Choroid plexus epithelial cell (primary cell): ENCODE measurements around the gene BRD9.
"Not testable (repeated sequence)": the region's sequence is repeated elsewhere in the genome, so short reads cannot be mapped to it uniquely, and the experiment has no call there.

ENCODE experiments used
- DNase-seq: peaks from one replicate; pipeline ENCODE4 v3.0.0-alpha.2; 2010; ENCODE audit warnings: low read depth
- H3K4me3 ChIP-seq: 2 replicates; pipeline ENCODE4 v1.5.1; 2011; ENCODE audit warnings: low read depth, mild to moderate bottlenecking, control low read depth, low read length, moderate library complexity
- CTCF ChIP-seq: conservative IDR thresholded peaks from 2 replicates; pipeline ENCODE4 v1.5.1; 2011; ENCODE audit warnings: low read depth, mild to moderate bottlenecking, control low read depth, inconsistent platforms, low read length, moderate library complexity

BRD9 gene

GRCh38 chr5:852018-852417 lies 40.6 kb downstream of the BRD9 start:
- H3K4me3 ChIP-seq, result no peak overlapping the region
- DNase-seq, result no peak
- TF ChIP-seq CTCF, result no peak

GRCh38 chr5:851553-851952 lies 41.0 kb downstream of the BRD9 start:
- TF ChIP-seq CTCF, result no peak
- no peak overlapping the region for H3K4me3 ChIP-seq
- no peak for DNase-seq

- DNase-seq, result no peak
- no peak for TF ChIP-seq CTCF
- H3K4me3 ChIP-seq, result no peak overlapping the region
Measured at GRCh38 chr5:851076-851475, 41.5 kb downstream of the BRD9 start.

- no peak for DNase-seq
- no peak within 1 kb of the TSS for H3K4me3 ChIP-seq
- no peak for TF ChIP-seq CTCF
Measured at GRCh38 chr5:850511-851006, 42.0 kb downstream of the BRD9 start, which contains the start of gene ZDHHC11. Gene ZDHHC11, minus strand, starts transcription at chr5:850986. Its CDS starts 384 bp downstream, at chr5:850602.

- no peak for DNase-seq
- H3K4me3 ChIP-seq, result no peak overlapping the region
Measured at GRCh38 chr5:849651-850301, 42.8 kb downstream of the BRD9 start.

DNA sequence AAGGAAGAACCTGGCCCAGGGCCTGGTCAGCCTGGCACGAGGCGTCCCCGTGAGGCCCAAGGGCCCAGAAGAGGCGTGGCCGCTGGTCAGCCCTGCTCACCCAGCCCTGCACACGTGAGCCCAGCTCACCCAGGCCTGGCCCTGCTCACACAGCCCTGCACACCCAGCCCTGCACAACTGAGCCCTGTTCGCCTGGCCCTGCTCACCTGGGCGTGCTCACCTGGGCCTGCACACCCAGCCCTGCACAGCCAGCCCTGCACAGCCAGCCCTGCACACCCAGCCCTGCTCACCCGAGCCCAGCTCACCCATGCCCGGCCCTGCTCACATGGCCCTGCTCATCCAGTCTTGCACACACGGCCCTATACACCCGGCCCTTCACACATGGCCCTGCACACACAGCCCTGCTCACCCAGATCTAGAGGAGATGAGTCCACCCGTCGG lies 43.9 kb downstream of the BRD9 start:
- no peak for TF ChIP-seq CTCF
- H3K4me3 ChIP-seq, result no peak overlapping the region
- no peak for DNase-seq

More at GRCh38 chr5:849651-850301, 42.8 kb downstream of the BRD9 start:
- no peak for TF ChIP-seq CTCF

- not testable (repeated sequence) for H3K4me3 ChIP-seq, DNase-seq
Measured at GRCh38 chr5:847736-848135, 44.9 kb downstream of the BRD9 start.

GRCh38 chr5:847212-847611 lies 45.4 kb downstream of the BRD9 start:
- H3K4me3 ChIP-seq, DNase-seq: not testable (repeated sequence)

DNA sequence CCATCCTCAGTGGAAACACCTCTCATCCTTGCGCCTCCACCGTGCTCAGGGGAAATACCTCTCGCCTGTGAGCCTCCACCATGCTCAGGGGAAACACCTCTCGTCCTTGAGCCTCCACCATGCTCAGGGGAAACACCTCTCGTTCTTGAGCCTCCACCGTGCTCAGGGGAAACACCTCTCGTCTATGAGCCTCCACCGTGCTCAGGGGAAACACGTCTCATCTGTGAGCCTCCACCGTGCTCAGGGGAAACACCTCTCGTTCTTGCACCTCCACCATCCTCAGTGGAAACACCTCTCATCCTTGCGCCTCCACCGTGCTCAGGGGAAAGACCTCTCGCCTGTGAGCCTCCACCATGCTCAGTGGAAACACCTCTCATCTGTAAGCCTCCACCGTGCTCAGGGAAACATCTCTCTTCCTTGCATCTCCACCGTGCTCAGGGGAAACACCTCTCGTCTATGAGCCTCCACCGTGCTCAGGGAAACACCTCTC lies 46.0 kb downstream of the BRD9 start:
- not testable (repeated sequence) for H3K4me3 ChIP-seq, DNase-seq

DNA sequence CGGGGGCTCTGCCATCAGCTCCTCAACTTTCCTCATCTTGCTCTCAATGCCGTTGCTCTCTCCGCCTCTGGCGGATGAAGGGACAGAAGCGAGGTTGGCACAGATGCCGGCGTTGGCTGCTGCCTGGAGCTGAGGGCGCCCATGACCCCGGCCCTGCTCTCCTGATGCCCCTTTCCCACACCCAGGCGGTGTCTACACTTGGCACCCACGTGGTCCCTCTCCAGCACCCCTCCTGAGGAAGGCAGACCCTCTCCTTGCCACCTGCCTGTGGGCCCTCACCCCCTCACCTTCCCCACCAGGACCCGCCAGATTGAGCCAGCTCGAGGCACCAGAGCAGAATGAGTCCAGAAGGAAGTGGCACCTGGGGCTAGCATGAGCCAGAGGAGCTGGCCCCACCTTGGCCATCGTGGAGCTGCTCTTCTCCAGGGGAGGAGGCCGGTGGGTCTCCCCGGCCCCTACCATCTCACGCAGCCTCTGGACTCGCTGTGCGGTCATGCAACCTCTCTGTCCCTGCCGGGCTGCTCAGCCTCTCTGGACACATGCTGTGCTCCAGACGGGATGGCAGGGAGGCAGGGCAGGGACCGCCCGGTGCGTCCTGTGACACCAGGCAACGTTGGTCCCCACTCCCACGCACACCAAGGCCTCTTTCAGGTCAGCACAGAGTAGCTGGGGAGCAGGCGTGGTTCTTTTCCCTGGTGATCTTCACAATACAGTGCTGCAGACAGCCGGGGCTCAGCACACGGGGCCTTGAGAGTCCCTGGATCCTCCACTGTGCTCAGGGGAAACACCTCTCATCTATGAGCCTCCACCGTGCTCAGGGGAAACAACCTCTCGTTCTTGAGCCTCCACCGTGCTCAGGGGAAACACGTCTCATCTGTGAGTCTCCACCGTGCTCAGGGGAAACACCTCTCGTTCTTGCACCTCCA lies 46.7 kb downstream of the BRD9 start:
- not testable (repeated sequence) for H3K4me3 ChIP-seq, DNase-seq

DNA sequence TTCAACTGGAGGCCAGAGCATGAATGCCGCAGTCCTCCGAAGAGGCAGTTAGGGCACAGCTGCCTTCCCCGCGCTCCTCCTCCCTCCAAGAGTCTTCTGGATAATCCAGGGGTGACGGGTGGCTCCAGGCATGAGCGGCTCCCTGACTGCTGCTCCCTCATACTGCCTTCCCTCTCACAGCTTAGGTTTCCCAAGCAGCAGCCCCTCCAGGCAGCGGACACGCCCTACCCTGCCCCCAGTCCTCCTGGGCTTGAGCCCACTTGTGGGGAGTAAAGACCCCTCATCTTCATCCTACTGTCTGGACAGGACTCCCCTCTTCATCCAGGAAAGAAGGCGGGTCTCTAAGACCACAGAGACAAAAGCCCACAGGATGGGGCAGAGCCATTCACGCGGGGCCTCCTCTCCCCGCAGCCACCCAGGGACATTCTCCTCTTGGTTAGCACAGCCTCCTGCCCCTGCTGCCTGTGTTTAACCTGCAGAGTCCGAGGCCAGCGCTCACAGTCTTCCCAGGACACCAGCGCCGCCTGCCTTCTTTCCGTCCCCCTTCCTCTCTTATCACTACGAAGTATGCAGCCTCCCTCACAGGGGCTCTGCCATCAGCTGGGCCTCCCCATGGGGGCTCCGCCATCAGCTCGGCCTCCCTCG lies 47.4 kb downstream of the BRD9 start:
- not testable (repeated sequence) for H3K4me3 ChIP-seq, DNase-seq
